Measurements from ENCODE around the gene PAM.

PAM gene

GRCh38 chr5:102815540-102816332 is 60.6 kb downstream of the PAM start:
- no peak for DNase-seq

DNA sequence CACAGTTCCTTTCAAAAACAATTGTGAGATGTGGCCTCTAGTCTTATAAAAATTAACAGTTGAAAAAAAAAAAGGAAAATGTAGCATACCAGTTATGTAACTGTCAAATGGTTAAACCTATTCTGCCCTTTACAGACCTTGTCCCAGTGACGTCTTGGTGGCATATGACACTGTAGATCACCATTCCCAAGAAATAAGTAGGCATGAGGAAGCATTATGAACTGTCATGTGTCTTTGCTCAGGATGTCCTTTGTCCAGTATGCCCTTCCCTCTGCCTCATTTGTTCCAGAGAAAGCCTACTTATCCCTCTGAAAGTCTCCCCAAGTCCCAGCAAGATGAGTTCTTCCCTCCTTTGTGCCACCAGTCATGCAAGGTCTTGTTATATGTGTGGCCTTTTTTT is 63.2 kb downstream of the PAM start:
- no peak for DNase-seq

DNA sequence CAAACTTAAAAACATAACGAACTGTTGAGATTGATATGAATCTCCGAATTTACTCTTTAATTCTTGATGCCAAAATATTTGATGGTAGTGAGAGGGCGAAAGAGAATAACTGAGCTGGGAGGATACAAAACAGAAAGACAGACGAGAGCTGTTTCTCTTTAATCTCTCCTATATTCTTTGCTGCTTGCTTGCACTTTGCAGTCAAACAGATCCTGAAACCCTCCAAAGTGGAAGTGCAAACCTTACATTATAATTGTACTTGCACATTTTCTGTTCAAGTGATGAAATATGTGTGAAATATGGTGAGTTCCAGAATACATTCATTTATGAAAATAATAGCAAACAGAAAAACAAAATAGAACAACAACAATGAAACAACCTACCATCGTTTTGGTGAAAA is 63.8 kb downstream of the PAM start:
- DNase-seq, result no peak

- DNase-seq, result no peak
Observed at GRCh38 chr5:102819634-102820033, 64.5 kb downstream of the PAM start.

DNA sequence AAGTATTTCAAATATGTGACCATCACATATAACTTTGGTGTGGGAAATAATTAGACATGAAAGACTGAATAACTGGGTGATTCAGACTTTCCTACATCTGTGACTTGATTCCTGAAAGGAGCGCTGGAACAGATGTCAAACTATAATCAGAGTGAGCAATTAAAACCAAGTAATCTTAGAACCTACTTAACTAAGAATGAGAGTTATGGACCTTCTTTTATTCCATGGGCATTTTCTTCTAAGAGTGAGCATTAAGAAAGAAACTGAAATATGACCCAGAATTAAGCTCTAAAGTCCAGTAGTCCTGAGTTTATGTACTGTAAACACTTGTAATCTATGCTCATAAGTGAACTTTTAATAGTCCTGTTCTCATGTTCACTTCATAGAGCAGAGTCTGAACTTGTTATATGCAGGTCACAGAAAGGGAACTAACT is 68.4 kb downstream of the PAM start:
- DNase-seq, result no peak

DNA sequence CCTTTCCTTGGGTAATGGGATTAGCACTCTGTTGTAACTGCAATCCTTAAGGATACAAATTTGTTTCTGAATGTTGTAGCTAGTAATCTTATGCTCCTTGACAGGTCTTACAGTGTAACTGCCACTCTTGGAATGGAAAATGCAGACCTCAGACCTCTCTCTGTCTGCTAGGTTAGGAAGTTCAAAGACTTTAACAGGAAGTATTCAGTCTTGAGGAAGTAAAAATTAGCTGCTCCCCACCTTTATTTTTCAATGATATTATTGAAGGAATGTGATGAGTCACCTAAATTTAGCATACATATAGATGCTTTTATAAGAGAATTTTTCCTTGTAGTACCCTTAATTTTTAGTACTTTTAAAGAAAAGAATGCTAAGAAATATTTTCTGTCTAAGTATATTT is 71.5 kb downstream of the PAM start:
- no peak for DNase-seq

DNA sequence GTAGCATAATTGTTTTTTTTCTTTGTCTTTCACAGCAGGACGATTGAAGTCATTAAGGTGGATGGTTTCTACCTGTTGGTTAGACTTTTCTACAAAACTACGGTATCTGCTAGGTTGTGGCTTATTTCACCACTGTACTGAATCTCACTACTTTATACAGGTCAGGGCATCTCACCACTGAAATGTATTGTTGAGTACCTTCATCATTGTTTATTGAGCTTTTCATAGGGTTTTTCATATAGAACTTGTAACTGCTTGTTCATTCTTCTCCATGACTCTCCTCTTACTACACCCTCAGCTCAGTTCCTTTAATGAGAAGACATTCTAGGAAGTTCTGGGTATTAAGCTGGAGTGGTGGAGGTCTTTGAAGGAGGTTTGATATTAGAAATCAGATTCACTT is 75.1 kb downstream of the PAM start:
- no peak for DNase-seq

- DNase-seq, result no peak
Observed at GRCh38 chr5:102832445-102832844, 77.3 kb downstream of the PAM start.

DNA sequence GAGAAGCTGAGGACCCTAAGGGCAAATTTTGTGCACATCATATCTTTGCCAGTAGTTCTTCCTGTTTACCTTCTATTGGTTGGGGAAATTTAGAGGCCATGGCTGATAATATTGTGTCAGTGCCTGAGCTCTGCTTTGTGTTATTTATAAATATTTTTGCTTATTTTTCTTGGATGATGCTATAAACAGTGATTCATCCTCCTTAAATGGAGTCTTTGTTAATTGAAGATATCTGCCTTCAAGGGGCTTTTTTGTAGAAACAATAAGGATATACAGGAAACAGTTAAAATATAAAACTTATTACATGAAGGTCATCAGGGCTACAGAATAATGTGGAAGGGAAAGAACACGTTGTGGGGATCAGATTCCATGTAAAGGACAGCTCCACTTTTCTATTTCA is 78.0 kb downstream of the PAM start:
- no peak for DNase-seq

DNA sequence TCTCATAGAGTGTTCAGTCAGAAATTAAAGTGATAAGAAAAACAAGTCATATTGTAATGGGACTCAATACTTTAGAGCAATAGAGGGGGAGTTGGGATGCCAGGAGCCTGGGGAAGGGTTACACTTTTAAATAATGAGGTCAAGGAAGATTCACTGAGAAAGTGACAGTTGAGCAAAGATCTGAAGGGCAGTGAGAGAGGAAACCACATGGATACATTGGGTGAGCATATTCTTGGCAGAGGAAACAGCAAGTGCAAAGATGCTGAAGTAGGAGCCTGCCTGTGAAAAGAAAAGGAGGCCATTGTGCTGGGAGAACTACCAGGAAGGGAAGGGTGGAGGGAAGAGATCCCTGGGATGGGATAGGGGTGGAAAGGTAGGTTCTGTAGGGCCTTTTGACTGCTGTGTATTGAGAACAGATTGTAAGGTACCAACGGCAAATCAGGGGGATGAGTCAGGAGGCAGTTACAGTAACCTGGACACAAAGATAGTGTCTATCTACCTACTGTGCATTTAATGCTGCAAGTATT is 79.4 kb downstream of the PAM start:
- DNase-seq, result no peak

GRCh38 chr5:102835717-102836116 is 80.6 kb downstream of the PAM start:
- no peak for DNase-seq

DNA sequence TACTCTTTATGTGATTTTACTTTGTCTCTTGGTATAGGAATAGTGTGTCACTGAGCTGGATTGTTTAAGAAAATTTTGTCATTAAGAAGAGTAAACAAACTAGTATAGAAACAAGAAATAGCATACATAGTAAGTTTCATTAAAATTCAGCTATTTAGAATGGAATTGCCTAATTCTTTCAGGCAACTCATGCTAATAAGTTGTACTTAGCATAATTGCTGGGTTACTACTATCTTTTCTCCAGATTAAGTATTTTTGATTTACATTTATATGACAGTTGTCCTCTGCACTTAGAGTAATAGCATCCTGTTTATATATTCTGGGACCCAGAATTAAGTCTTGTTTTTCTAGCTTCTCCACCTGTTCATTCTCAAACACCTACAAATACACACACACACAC is 85.9 kb downstream of the PAM start:
- no peak for DNase-seq

DNA sequence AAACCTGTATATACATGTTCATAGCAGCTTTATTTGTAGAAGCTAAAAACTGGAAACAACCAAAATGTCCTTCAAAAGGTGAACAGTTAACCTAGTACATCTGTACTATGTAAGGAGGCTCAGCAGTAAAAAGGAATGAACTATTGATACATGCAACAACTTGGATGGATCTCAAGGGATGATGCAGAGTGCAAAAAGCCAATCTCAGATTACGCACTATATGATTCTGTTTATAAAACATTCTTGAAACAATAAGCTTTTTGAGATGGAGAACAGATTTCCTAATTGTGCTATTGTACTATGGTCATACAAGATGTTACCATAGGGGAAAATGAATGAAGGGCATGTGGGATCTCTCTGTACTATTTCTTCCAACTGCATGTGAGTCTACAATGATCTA is 88.9 kb downstream of the PAM start:
- DNase-seq, result no peak

DNA sequence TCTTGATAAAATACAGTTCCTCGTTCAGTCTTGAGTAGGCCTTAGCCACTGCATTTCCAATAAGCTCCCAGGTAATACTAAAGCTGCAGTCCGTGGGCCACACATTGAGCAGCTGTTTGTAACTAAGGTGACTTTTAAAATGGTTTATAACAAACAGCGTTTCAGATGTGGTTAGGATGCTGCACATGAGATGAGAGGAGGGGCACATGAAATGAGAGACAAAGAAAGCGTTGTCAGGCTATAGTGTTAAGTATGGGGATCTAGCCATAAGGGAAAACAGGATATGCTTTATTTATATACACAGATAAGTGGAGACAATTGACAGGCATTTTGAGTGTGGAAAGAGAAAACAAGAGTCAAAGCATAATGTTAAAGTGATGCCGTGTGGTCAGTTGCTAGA is 89.9 kb downstream of the PAM start:
- no peak for DNase-seq

DNA sequence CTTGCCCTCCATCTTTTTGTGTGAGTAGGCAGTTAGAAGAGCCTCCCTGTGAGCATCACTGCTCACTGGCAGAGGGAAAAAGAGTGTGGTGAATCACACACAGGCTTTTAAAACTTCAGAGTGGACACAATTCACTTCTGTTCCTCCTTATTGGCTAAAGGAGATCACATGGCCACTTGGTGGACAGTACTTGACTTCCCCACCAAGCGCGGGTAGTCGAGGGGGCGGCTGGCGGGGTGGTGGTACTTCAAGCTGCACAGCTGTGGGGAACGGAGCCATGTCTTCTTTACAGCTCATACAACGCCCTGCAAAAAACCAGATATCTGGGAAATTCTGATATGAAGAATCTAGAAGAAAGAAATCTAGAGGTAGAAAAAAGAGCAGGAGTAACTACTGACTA is 95.4 kb downstream of the PAM start:
- DNase-seq, result no peak

DNA sequence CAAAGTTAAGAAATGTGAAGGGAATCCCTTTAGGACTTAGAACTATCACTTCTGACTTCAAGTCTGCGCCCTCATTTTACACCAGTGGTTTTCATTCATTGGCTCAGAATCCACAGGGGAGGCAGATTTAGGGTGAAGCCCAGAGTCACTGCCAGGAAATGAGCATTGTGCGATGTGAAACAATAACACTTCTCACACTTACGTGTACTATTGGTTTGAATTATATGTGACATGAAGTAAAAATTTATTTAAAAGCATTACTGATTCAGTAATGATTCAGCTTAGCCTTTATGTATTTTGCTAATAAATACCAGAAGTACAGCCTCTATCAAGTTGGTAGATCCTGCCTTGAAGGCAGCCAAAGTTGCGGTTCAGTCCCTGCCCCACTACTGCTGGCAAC is 98.6 kb downstream of the PAM start:
- DNase-seq, result no peak

DNA sequence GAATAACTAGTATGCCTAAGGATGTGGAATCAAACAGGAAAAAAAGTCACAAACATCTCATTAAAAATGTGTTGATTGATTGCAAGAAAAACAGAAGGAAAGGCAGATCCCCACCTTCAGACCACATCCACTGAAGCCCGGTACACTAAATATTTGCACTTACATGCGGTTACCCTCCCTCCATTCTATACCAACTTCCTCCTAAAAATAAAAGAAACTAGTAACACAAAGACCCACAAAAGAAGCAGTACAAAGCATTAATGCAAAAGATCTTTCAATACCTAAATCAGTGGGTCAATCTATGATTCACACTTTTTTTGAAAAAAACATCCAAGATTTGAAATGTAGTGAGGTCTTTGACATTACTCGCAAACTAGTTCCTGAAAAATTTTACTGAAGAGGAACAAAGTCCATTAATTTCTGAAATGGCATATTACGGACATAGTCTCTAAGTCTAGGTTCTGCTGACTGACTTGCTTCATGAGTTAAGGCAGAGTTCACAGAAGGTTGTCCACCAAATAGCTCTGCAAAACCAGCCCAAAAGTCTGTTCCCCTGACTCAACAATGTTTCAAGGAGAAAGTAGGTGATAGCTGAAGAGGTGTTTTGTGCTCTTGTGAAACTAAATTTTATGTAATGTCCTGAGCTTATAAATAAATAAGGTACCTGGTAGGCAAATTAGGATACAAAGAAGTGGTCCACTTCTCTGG is 100.7 kb downstream of the PAM start:
- no peak for DNase-seq

DNA sequence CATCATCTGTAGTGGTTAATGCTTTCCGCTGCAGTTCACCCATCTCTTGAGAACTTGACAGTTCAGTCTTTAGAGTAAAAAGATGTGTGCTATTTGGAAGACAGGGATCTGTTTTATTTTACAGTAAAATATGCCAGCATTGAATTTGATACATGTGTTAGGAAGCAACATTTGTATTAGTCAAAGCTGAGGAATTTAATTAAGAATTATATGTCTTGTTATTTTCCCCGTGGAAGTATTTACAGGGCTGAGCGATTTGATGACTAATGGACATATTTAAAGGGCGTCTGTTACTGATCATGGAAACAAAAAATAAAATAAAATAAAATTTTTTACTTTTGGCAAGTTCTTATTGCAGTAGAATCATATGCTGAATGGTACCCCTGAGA is 101.3 kb downstream of the PAM start:
- peak; percentile 32 for DNase-seq

DNA sequence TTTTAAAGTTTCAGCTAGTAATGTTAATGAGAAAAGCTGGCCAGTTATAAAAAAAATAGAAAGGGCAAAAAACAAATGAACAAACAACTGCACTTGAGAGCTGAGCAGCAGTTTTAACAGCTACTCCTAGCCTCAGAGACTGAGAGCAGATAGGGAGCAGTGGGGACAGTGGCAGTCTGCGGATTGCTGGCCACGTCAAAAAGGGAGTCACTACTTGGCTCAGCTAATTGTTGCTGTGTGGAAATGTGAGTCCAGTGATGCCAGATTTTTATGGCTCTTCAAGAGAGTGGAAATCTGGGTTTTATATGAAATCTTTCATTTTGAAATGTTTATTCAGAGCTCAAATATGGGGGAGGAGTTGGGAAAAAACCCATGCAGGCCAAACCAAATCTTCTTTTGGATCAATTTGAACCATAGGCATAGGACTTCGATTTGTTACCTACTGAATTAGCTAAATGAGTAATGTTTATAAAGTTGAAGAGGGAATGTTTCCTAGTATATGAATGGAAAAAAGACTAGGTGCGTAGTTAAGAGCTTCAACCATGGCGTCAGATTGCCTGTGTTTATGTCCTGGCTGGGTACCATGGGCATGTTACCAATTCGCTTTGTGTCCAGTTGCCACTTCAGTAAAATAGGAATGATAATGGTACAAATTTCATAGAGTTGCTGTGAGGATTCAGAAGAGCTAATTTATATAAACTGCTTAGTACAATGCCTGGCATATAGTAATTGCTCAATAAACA is 102.1 kb downstream of the PAM start:
- no peak for DNase-seq

- DNase-seq, result no peak
Observed at GRCh38 chr5:102858221-102858620, 103.1 kb downstream of the PAM start.

DNA sequence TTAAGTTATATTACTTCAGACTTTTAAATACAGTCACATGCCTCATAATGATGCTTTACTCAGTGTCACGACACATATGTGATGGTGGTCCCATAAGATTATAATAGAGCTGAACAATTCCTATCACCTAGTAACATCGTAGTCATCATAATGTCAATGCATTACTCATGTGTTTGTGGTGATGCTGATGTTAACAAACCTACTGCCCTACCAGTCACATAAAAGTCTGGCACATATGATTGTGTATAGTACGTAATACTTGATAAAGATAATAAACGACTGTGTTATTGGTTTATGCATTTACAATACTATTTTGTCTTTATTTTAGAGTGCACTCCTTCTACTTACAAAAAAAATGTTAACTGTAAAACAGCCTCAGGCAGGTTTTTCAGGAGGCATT is 103.7 kb downstream of the PAM start:
- no peak for DNase-seq

DNA sequence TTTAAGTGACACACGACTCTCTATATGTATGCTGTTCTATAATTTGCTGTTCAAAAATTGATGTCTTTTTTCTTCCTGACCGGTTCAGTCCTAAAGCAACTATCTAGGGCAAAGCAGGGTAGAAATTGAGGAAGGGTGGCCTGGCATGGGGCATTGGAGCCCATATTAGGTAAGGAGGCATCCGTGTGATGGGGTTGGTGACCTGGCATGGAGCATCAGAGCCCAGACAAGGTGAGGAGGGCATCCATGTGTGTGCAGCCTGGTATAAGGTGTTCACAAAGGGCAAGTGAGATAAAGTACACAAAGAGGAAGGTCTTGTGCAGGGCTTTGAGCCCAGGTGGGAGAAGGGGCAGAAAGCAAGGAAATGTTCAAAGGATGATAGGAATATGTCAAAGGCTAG is 104.9 kb downstream of the PAM start:
- DNase-seq, result no peak

DNA sequence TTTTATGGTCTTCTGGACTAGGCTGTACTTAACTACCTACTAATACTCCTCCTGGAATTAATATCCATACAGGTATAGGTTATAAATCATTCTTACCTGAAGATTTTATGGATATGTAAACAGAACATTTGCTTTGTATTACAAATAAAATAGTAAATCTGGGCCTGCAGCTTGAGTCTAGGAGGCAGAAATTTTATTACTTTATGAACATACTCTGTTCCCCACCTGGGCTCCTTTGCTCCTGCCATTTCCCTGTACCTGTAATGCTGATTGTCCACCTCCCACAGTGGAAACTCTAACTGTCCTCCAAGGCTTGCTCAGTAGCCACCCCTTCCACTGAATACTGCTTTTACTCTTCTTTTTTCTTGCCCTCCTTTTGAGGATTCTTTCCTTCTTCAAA is 108.0 kb downstream of the PAM start:
- no peak for DNase-seq
